ENCODE results near the gene ASPSCR1.

DNA sequence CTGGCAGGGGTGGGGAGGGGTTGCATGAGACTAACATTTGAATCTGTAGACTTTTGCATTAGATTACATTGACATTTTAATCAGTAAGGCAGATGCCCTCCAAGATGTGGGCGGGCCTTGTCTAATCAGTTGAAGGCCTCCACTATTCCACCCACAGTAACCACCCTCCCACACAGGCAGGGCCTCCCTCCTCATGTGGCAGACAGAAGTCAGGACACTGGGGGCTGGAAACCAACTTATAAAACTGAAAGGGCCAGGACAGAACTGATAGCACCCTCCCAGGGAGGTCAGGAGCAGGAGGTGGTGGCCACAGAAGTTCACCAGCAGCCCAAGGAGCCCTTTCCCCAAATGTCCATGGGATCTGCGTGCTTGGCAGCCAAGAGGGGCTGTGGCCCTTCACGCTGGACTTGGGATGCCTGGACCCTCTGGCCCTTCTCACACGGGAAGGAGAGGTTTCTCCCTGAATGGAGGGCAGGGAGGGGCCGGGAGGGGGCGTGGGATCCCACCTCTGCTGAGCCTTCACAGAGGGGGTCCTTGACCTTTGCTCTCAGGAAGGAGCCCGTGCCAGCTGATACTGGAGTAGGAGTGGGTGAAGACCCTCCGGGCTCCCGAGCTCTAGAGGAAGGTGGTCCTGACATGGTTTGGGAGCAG is 45.0 kb upstream of the ASPSCR1 start:
- no peak for TF ChIP-seq POLR2A (IDR thresholded peaks at IDR 0.05; ENCODE audit: extremely low read depth, insufficient read length)
- TF ChIP-seq, protein P1, sequence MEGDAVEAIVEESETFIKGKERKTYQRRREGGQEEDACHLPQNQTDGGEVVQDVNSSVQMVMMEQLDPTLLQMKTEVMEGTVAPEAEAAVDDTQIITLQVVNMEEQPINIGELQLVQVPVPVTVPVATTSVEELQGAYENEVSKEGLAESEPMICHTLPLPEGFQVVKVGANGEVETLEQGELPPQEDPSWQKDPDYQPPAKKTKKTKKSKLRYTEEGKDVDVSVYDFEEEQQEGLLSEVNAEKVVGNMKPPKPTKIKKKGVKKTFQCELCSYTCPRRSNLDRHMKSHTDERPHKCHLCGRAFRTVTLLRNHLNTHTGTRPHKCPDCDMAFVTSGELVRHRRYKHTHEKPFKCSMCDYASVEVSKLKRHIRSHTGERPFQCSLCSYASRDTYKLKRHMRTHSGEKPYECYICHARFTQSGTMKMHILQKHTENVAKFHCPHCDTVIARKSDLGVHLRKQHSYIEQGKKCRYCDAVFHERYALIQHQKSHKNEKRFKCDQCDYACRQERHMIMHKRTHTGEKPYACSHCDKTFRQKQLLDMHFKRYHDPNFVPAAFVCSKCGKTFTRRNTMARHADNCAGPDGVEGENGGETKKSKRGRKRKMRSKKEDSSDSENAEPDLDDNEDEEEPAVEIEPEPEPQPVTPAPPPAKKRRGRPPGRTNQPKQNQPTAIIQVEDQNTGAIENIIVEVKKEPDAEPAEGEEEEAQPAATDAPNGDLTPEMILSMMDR (IDR thresholded peaks at IDR 0.05; ENCODE audit: low read depth, low read length) = no peak
- TF ChIP-seq, protein P2, sequence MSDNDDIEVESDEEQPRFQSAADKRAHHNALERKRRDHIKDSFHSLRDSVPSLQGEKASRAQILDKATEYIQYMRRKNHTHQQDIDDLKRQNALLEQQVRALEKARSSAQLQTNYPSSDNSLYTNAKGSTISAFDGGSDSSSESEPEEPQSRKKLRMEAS (IDR thresholded peaks at IDR 0.05; ENCODE audit: low read depth, low read length) = no peak
- no peak for TF ChIP-seq MYC (IDR thresholded peaks at IDR 0.05; ENCODE audit: low read depth, low read length)
